IPS-NIHi7 (cell line): ENCODE measurements around the gene TRERF1.

Experiments used
- DNase-seq: peaks from one replicate; pipeline ENCODE4 v3.0.0; 2012; ENCODE audit warnings: mixed read lengths; ENCODE audit errors: extremely low spot score

The TRERF1 gene

DNA sequence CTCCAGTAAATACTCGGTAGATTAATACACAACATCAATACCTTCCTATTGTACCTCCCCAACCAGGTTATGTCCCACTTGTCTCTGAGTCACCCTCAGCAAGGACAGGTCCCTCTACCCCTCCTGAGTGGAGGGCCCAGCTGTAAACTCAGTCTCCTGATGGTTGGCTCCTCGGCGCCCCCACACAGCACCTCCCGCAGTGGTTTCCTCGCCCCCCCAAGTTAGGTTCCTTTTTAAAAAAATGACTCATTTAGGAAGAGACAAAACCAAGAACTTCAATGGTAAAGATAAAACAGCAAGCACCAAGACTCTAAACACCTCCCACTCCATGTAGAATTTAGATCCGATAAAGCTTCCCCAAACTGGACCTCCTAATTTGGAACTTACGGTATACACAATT lies 83.5 kb downstream of the TRERF1 start:
- no peak for DNase-seq

DNA sequence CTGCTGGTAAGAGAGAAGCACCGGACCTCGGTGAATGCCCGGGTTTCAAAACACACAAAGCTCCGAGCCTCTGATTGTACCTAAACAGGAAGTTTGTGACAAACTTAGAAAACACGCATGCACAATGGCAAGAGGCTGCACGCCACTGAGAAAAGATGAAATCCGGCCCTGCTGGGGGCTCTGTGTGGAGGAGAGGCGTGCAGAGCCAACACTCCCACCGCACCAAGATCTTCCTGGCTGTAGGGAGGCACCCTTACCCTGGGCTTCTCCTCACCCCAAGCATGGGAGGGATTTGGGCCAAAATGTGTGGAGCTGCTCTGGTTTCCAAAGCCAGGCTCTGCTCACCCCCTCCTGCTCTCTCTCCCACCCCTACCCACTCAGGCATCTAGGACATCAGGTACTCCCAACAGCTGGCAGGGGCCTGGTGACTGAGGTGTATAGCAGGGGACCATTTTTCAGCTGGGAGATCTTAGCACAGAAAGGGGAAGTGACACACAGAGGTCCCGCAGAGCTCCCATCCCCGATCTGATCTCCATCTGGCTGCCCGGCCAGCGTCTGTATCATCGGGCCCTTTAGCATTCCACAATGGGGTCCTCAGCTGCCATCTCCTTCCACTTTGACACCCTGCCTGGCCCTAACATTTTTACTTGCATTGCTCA lies 84.2 kb downstream of the TRERF1 start:
- no peak for DNase-seq

DNA sequence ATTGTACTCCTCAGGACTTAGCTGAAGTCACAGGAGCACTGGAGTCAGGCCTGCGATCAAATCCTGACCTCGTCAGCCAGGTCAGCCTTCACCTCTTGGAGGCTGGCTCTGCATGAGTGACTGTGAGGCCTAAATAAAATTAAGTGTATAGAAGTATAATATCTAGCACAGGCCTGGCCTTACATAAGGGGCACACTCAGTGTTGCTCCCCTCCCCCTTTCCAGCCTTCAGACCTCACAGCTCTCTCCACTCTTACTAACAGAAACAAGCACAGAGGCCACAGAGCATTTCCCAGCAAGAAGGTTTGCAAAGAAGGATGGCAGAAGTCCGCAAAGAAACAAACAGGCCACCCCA lies 84.8 kb downstream of the TRERF1 start:
- DNase-seq = no peak

DNA sequence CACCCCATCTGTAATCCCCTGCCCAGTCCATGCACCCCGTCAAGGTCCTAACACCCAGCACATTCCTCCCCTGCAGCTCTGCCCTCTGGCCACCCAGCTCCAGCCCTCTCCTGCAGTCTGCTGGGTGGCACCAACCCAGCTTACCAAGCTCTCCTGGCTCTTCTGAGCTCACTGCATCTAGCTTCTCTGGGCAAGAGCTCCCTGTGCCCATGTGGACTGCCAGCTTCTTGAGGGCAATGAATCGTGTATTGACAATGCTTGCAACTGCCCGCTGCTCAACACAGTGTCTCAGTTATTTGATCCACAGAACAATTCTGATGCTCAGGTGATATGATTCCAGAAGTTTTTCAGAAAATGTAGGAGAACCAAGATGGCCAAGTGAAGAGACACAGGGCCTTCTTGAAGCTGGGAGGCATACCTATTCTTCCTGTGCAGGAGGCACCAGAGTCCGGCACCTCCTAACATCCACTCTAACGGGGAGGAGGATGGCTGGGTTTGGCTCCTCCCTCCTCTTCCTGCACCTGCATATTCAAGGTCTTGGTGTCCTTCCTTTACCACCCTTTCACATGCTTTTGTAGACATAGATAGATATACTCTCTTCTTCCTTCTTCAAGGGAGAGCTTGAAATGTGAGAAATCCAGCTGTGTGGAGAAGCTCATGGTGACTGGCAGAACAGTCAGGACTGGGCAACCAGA lies 85.6 kb downstream of the TRERF1 start:
- no peak for DNase-seq

DNA sequence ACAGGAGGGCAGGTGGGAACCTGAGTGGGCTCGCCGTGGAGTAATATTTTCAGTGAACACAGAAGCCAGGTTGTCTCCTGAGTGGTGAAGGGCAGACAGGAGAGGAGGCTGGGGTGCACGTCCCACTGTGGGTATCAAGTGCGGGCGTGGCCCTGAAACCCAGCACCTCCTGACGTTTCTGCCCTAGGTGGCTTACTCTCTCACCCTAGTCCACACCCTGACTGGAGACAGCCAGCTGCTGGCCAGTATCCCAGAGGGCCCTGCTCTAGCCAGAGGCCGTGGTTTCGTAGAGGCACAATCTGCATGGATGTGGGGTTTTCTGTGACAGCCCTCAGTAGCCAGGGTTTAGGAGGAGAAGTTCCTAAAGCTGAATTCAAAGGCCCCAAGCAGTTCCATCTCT lies 86.7 kb downstream of the TRERF1 start:
- DNase-seq = no peak

DNA sequence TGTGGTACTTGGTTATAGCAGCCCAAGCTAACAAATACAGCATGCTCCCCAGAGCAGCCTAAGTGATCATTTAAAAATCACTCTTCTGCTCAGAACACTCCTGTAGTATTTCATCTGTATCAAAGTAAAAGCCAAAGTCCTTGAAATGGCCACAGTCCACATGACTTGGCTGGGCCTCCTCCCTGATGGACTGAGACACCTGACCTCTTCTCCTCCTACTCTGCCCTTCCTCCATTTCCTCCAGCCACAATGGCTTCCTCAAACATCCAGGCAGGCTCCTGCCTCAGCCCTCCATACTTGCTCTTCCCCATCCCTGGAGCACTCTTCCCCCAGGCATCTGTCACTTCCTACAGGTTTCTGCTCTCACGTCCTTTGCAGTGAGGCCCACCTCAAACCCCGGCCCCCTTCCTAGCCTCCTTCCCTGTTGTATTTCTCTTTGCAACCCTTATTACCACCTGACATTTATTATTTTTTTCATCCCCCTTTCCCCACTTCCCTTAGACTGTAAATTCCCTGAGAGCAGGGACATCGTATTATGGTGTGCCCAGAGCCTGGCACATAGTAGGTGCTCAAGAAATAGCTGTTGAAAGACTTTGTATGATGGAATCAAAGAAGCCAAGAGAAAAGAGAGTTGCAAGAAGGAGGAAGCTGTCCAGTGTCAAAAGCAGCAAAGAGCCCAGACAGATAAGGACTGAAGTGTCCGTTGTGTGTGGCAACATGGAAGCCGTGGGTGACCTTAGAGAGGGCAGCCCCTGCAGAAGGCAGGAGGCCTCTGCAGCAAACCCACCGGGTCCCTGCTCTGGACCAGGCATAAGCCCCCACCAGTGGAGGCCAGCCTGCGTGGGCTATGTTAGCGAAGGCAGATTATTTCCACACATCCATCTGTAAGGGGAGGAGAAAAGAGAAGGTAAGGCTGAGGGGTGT lies 87.5 kb downstream of the TRERF1 start:
- DNase-seq = no peak

DNA sequence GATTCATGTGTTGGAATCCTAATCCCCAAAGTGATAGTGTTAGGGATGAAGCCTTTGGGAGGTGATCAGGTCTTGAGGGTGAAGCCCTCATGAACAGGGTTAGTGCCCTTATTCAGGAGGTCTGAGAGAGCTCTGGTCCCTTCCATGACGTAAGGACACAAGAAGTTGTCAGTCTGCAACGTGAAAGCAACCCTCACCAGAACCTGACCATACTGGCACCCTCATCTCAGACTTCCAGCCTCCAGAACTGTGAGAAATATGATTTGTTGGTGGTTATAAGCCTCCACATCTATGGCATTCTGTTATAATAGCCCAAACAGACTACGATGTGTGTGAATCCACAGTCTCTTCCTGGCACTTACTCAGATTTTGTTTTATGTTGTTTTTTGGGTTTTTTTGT lies 90.7 kb downstream of the TRERF1 start:
- DNase-seq = no peak

DNA sequence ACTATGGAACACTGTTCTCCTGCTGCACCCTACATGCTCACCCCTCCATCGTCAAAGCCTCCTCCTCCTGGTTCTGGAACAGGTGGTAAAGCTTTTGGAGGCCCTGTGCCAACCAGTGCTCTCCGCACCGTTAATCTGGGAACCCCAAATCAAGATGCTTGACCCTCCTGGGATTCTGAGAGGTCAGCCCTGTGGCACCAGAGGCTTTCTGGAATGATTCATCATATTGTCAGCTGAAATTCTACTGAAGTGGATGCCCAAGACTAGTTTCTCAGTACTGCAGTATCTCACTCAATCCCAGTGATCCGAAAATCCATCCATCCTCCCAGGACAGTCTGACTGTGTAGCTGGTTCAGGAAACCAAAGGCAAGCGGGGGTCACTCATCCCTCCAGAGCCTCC lies 92.7 kb downstream of the TRERF1 start:
- no peak for DNase-seq

DNA sequence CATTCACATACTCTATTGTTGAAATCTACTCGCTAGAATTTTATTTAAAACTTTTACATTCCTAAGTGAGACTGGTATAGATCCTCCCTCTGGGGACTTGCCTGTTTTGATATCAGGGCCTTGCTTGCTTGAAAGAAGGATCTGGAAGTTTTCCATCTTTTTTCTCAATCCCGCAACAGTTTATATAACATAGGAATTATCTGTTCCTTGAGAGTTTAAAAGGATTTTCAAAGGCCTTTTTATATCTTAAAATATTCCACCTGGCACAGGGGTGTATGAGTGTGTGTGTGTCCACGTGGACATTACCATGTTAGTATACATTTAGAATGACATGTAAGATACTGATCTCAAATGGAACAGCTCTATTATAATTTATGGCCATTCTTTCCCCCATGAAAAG lies 96.3 kb downstream of the TRERF1 start:
- no peak for DNase-seq

DNA sequence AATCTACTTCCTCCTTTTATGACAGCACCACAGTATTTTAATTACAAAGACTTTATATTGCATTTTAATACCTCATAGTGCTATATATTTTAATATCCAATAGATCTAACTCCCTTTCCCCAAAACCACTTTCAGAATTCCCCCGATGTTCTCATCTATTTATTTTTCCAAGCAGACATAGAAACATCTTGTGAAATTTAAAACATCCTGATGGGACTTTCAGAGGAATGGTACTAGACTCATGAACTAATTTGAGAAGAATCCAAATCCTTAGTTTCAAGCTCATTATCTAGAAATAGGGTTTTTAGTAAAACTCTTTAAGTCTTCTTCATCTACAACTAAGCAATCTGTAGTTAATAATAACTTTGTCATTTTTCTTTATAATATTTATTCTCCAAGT lies 97.0 kb downstream of the TRERF1 start:
- DNase-seq = no peak

DNA sequence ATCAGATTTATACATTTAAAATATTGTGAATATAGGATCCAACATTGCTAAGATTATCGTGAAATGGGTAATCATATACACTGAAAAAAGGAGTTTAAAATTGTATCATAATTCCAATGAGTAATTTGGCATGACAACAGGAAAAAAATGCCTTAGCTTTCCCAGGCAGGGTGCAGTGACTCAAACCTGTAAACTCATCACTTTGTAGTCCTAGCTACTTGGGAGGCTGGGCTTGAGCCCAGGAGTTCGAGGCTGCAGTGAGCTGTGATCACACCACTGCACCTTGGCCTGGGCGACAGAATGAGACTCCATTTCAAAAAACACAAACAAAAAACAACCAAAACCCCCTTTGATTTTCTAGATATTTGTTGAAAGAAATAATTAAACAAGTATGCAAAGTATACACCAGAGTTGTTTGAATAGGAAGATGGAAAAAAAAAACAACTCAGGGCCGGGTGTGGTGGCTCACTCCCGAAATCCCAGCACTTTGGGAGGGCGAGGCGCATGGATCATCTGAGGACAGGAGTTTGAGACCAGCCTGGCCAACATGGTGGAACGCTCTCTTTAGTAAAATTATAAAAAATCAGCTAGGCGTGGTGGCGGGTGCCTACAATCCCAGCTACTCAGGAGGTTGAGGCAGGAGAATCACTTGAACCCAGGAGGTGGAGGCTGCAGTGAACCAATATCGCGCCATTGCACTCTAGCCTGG lies 98.7 kb downstream of the TRERF1 start:
- DNase-seq = no peak

DNA sequence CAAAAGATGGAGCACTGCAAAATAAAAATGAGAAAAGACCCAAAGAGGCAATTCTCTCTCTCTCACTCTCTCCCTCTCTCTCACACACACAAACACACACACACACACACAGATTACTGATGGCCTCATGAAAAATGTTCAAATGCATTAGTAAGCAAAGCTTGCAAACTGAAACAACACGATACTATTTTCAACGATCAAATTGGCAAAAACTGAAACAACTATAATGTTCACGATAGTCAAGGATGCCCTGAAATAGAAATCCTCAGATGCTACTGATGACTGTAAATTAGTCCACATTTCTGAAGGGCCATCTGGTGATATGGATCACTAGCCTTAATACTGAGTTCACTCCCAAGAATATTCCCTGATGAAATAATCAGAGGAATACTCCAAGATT lies 100.8 kb downstream of the TRERF1 start:
- no peak for DNase-seq

DNA sequence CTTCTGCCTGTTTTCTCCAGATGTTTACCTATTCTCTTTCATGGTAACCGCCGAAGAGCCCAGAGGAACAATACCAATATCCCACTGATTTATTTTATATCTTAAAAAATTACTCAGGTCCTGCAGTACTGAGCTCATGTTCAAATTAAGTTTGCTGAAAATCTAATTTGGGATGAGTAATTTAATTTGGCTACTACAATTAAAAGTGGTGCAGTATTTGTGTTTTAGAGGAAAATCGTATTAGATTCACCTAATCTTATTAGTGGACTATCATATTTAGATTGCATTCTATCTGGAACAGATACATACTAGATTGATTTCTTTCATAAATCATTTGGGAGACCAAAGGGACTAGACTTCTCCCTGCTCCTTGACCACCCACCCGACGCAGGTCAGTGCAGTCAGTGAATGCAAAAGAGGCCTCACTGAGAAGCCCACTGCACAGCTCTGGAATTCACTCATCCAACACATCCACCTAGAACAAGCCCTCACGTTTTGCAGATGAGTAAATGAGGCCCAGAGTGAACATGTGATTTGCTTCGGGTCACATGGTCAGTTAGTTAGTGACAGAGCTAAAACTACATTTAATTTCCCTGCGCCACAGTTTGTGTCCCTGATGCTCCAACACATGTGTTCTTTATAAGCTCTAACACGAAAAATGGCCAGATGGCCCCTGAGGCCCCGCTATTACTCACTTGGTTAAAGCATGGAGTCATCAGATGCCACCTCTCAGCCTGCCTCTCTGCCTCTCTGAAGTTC lies 101.8 kb downstream of the TRERF1 start:
- DNase-seq = no peak

DNA sequence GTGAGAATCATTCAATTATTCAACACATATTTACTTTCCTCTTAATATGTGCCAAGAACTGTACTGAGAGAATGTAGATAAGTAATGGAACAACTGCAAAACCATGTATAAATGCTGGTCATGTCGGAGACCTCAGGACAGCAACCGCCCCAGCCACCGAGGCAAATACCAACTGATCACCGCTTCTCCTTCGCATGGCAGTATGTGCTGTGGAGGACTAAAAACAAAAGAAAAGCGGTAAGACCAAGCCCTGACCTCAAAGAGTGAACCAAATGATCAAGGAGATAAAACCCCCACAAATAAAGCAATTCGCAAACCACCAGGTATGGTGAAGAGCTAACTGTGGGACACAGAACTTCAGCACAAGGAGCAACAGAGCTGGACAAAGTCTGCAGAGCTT lies 104.3 kb downstream of the TRERF1 start:
- no peak for DNase-seq

DNA sequence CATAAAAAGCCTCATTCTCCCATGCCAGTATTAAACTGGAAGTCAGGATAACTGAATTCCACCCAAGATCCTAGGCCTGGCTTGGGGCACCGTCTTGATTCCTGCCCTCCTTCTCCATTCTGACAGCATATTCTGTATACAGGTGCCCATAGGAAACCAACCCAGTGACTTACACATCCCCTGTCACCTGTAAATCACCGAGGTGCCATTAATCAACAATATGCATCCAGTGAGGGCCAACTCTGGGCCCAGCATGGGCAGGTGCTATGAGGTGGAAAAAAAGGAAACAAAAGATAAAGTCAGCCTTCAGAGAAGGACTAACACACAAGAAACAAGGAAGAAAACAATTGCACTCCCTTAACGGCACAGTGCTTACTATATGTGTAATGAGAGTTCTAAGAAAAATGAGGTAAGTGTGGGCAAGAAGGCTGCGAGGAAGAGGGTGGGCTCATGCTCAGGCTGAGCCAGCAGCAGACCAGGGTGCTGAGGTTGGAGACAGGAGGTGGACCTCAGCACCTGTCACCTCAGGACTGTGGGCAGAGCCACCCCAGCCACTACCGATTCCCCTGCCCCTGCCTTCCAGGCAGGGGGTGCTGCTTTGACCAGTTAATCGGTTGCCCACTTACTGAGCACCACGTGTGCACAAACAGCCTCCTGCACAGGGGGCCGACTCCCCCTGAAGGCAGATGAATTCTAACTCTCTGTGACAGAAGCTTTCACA lies 105.9 kb downstream of the TRERF1 start:
- no peak for DNase-seq

DNA sequence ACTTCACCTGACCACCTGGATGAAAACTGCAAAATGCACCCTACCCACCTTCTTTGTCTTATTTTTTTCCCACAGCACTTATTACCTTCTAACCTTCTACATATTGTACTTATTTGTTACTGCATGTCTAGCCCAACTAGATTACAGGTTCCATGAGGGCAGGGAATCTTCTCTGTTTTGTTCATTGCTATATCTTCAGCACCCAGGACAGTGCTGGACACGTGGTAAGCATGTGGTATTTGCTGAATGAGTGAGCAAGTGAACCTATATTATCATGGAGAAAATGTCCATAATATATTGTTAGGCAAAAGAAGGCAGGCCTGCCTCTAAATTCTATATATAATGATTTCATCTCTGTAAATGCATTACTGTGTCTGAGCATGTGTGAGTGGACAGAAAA lies 107.0 kb downstream of the TRERF1 start:
- DNase-seq = no peak

DNA sequence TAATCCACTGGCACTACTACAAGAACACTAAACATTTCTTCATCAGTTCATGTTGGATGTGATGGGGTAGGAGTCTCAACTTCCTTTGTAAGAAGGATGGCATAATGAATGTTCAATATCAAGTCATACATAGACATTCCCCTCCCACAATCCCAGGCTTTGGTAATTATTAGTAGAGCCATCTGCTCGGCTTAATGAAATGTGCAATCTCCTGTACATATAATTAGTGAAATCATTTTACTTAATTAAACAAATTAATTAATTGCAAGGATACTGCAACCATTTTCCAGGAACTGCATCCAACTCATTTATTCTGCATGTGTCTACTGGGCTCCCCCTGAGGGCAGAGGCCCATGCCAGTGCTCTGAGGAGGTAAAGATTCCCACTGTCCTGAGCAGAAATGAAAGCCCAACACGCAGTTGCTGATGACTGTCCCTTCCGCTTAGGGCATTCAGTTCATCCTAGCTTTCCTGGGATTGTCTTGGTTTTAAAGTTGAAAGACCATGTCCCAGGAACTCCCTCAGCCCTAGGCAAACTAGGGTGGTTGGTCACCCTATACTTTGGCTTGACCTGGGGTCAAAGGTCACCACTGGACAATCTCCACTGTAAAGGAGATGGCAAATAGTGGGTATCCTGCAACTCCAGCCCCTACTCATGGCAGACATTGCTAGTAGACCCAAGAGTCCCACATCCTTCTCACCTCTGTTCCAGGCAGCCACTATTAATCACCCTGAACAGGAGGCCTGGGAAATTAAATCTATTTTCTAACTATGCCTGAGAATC lies 109.8 kb downstream of the TRERF1 start:
- DNase-seq = no peak

DNA sequence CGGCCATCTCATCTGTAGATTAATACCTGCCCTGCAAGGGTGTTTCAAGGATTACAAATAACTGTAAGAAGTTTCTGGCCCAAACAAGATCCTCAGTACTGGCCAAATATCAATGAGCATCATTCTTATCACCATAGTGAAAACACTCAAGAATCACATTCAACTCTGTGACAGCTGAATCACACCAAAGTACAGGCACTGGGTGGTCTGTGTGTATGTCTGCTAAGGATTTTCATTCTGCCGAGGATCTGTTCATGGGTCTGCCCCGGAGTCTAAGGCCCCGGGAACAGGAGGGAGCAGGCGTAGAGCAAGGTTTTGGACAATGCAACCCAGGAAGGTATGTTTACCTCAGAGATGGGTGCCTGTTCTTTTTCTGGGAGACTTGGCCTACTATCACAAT lies 110.5 kb downstream of the TRERF1 start:
- DNase-seq = no peak

DNA sequence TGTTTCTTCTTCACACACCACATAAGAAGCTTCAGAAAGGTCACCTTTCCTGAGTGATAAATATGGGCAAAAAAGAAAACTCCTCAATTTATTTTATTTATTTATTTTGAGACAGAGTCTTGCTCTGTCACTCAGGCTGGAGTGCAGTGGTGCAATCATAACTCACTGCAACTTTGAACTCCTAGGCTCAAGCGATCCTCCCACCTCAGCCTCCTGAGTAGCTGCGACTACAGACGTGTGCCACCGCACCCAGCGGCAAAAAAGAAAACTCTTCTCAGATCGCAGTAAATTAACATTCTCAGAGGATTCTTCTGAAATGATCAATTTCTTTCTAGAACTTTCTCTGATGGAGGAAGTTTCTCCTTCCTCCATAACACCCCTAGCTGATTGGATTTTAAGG lies 111.2 kb downstream of the TRERF1 start:
- DNase-seq = no peak

DNA sequence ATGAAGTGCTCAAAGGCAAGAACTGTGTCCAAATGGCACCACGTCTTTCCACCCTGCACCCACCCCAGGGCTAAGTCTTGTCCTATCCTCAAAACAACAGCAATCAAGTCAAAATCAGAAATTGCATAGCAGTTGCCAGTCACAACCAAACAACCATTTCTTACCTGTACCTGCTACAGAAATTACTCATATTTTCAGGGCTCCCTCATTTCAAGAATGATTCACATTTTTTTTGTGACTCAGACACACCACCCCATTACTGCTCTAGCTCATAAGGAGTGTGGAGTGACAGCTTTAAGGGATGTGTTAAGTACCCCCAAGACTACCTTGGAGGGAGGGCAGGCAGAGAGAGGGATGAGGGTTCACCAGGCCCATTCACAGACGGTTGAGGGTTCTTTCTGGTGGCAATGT lies 111.7 kb downstream of the TRERF1 start:
- DNase-seq = no peak
